Measurements from ENCODE around the gene EYS.
"Not testable (repeated sequence)": the region's sequence is repeated elsewhere in the genome, so short reads cannot be mapped to it uniquely, and the experiment has no call there.

The EYS gene

DNA sequence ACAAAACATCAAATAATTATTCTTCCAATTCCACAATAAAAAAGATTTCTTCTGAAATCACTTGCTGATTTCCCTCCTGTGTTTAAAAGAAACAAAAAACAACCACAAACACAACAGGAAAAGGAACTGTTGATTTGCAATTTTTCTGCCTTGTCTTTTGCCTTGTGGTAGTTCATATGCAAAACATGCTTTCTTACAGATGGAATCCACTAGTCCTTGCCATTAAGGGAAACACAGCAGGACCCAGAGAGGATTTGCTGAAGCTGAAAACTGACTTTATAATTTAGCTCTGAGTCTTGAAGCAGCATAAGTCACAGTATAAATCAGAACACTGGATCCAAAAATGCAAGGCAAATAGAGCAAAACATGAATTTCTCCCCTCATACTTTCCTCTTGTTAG lies 1742.7 kb downstream of the EYS start:
- DNase-seq (ENCODE audit: low read depth, low spot score): no peak
- H3K27ac ChIP-seq: no peak overlapping the region

DNA sequence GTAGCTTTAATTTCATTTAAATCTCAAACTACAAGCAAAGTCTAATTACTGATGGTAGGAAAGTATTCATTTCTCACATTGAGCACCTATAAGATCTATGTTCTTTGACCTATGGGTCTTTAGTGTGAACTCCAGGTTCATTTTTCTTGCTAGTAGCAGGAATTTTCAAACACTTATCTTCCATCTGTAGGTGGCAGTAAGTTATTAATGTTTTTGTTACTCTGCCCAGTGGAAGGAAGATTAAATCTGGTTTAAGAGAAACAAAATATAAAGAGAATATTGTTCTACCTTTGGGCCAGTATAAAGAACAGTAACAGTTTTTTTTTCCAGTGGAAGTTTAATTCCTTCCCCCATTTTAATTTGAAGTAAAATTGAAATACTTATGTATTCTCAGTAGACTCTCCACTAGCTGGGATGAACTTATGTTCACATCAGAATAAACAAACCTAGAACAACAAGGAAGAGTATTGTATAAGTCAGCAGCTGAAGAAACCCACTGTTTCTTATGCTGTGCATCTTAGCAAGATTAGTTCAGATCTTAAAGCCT lies 1743.2 kb downstream of the EYS start:
- no peak overlapping the region for H3K27ac ChIP-seq
- DNase-seq (ENCODE audit: low read depth, low spot score): no peak

DNA sequence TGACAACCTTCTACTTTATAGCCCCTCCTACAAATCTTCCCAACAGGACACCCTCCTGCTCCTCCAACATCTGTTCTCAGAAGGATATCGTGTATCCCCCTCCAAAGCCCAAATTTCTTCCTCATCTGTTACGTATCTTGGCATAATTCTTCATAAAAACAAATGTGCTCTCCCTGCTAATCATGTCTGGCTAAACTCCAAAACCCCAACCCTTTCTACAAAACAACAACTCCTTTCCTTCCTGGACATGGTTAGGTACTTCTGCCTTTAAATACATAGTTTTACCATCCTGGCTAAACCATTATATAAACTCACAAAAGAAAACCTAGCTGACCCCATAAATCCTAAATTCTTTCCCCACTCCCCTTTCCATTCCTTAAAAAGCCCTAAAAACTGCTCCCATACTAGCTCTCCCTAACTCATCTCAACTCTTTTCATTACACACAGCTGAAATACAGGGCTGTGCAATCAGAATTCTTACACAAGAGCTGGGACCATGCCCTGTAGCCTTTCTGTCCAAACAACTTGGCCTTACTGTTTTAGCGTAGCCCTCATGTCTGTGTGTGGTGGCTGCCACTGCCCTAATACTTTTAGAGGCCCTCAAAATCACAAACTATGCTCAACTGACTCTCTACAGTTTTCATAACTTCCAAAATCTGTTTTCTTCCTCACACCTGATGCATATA lies 1753.5 kb downstream of the EYS start:
- not testable (repeated sequence) for DNase-seq (ENCODE audit: low read depth, low spot score); H3K27ac ChIP-seq

DNA sequence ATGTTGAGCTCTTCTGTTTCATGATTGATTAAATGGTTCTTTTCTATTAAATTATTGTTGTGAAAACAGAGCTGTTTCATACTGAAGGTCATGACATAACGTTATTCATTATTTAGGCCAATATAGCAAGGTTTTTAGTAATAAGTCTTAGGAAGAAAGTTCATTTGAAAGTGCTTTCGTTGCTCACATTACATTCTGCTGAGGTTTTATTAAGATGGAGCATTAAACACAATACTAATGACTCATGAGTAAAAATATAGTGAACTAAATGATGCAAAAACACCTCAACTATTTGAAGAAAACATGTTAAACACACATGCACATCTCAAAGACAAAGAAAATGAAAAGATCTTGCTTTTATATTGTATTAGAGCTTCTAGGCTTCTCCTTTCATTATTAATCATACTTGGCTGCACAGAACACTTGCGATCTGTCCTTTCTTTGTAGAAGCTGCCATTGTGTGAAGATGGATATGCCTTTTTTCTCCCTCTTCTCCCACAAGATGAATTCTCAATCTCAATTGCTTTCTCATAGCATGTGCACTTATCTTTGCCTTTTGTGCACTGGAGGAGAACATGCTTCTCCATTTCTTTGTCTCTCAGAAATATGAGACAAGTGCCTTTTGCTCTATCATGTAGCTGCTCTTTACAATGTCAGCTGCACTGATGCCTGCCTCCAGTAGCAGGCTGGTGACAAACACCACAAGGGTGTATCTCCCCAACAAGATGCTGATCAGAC lies 1759.1 kb downstream of the EYS start:
- H3K27ac ChIP-seq: no peak overlapping the region
- no peak for DNase-seq (ENCODE audit: low read depth, low spot score)

DNA sequence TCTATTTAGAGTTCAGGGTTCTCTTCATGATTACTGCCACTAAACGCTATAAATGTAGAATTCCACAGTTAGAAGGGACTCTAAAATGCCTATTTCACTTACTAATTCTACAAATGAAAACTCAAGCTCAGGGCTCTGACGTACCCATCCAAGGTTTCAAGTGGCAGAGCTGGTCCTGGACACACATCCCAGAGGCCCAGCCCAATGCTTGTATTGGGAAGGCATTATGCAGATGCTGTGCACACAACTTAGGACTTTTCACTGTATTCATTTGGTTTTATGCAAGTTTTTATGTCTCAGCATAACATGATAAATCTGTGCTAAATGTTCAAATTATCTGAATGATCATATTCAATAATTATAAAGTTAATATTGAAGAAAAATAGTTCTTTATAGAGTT lies 1761.0 kb downstream of the EYS start:
- no peak for DNase-seq (ENCODE audit: low read depth, low spot score)
- H3K27ac ChIP-seq: no peak overlapping the region

DNA sequence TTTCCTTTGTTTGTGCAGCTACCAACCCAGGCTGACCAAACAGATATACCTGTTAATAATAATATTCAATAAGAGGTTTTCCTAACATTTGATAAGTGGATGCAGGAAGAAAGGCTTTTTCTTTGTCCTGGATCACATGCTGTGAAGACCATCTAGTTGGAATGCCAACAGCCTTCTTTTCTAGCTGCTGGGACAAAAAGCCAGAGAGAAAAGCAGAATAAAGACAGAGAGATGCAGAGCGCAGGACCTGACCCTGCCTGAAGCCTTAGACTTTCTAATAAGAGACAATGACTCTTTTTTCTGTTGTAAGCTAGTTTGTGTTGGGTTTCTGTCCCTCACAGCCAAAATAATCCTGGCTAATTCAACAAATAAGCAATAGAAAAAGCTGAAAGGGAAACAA lies 1763.2 kb downstream of the EYS start:
- no peak for DNase-seq (ENCODE audit: low read depth, low spot score)
- H3K27ac ChIP-seq: no peak overlapping the region

DNA sequence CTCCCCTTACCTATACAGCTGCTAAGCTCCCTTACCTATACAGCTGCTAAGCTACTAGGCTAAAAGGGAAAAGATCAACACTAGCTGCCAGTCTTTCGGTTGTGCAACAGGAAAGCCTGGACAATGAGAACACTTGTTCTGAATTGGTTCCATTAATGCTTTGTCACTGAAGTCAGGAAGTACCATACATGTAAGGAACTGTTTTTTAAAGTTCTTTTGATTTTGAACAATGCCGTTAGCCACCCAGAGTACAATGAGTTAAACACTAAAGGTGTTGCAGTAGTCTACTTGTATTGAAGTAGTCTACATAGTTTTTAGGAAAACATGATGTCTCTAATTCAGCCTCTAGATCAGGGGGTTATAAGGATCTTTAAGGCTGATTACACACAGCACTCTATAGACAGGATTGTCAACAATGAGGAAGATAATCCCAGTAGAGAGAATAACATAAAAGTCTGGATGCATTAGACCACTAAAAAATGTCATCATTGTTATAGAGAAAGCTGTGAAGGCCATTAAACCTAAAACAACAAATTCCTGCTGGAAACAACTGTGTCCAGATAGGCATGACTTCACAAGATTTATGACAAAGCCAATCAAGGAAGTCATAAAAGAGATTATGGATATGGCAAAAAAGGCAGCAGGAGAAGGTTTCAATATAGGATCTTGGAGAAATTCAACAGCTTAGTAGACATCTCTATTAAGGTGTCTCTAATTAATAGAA lies 1765.1 kb downstream of the EYS start:
- H3K27ac ChIP-seq: no peak overlapping the region
- peak; percentile 3 for DNase-seq (ENCODE audit: low read depth, low spot score)

DNA sequence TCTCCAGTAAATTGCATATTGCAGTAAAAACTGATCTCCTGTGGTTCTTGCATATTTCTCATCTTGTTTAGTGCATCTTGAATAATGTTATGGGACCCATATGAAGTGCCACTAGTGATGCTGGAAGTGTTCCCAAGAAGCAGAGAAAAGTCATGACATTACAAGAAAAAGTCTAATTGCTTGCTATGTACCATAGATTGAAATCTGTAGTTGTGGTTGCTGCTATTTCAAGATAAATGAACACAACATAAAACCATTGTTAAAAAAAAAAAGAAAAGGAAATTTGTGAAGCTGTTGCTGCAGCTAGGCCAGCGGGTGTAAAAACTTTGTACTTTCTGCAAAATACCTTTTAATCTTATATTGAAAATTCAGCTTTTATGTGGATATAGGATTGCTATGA lies 1767.0 kb downstream of the EYS start:
- no peak overlapping the region for H3K27ac ChIP-seq

DNA sequence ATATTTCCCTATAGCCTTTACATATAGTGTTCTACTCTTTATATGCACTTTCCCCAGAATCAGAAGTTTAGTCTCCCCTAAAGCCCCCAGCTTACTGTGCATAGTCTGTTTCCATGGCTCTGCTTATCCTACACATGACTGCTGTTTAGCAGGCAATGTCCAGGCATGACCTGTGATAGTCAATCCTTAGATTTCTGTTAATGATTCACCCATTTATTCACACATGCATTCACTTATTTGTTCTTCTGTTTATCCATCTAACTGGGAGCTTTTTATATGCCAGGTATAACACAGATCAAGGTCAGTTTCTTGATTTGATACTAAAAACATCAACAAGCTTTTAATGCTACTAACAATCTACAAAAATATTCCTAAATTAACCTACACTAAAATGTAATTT lies 1770.6 kb downstream of the EYS start:
- no peak for DNase-seq (ENCODE audit: low read depth, low spot score)
- no peak overlapping the region for H3K27ac ChIP-seq

More for the DNA sequence above, 1767.0 kb downstream of the EYS start:
- no peak for DNase-seq (ENCODE audit: low read depth, low spot score)

DNA sequence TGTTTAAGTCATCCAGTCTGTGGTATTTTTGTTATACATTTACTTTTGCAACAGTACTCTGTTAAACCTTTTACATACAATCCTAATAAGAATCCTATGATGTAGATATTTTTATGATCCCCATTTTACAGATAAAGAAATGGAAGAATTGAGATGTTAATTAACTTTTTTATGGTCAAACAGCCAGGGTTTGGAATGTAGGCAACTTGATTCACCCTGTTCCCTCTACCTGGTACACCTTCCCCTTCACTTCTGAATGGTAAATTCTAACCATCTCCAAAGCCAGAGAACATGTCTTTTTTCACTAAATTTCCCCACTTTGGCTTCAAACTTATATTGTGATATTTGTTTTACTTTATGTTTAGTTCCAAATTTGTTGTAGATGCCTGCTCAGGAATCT lies 1771.3 kb downstream of the EYS start:
- DNase-seq (ENCODE audit: low read depth, low spot score): no peak
- no peak overlapping the region for H3K27ac ChIP-seq

DNA sequence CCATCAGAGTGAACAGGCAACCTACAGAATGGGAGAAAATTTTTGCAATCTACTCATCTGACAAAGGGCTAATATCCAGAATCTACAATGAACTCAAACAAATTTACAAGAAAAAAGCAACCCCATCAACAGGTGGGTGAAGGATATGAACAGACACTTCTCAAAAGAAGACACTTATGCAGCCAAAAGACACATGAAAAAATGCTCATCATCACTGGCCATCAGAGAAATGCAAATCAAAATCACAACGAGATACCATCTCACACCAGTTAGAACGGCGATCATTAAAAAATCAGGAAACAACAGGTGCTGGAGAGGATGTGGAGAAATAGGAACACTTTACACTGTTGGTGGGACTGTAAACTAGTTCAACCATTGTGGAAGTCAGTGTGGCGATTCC lies 1773.1 kb downstream of the EYS start:
- not testable (repeated sequence) for DNase-seq (ENCODE audit: low read depth, low spot score); H3K27ac ChIP-seq

DNA sequence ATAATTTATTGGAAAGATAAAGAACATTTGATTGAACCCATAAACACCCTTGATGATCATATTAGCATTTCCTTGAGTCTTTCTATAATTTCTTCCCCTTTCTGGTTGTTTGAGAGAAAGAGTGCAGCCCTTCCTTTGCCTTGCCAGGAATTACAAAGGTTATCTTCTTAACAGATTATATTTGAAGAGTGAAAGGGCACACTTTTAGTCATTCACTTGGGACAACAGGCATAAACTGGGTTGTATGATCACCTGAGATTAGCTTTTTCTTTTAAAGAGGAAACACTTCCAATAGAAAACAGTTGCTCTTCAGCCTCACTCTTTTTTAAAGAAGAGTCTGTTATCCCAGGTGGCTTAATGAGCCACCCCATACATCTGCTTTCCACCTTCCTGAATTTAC lies 1776.2 kb downstream of the EYS start:
- DNase-seq (ENCODE audit: low read depth, low spot score): no peak
- H3K27ac ChIP-seq: no peak overlapping the region

DNA sequence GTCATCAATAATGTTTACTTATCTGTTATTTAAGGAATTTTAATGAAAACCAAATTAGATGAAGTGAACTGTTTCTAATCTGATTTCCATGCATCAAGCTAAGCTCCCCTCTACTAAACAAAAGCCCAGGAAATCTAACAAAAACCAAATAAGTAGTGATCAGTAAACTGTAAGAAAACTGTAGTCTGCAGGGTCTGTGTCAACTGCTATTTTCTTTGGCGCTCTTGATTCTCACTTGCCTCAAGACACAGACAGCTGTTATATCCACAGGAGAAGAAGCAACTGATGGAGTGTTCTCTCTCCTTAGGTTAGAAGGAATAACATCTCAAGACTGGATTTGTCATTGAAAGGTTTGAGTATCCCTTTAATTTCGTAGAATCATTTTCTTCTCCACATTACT lies 1777.9 kb downstream of the EYS start:
- H3K27ac ChIP-seq: no peak overlapping the region
- DNase-seq (ENCODE audit: low read depth, low spot score): no peak

DNA sequence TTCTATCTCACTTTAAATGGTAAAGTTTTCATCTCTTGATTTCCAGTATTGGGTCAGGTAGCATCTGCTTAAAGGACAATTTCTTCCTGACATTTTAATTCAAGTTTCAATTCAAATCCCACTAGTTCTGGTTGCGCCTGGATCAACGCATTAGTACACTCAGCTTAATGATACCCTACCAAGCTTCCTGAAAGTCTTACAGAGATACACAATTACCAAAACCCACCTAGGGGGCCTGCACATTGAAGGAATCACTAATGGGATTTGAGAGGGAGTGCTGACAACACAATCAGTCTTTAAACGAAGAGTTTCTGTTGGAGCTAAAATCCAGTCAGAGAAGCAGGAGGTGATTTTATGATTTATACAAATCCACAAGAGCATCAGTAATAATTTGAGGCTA lies 1778.4 kb downstream of the EYS start:
- DNase-seq (ENCODE audit: low read depth, low spot score): no peak
- H3K27ac ChIP-seq: no peak overlapping the region

DNA sequence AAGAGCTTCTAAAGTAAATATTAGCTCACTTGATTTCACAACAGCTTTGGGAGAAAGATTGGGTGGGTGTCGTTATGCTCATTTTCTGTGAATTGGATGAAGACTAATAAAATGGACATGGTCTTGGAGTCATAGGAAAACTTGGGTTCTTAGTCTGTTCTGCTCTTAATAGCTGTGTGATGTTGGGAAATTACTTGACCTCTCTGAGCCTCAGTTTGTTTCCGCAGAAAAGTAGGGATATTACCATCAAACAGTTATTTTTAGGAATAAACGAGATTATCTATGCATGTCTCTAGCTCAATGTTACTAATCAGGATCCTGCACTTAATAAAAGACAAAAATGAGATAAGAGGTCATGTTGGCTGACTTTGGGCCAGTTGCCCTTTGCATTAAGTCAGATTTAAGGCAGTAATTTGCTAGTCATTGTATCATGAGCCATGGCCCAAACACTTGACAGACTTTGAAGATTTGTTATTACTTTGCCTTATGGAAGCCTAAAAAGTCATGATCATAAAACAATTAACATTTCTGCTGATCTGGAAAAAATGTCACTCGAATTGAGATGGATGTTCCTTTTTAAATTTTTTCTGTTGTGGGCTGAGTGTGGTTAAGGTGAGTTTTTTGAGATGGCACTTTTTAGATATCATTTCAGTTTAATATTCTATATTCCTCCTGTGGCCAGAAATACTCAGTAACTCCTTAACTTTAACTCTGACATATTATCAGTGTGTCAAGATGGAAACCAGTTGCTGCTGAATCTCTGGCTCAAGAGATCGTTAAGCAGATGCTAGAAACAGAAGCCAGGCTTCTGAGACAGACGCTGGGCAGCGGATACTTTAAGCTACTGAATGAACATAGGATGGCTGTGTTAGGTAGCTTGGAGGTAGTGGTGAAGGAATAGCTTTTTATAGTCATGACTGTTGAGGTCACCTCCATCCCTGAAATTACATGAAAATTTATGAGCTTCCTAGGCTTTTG lies 1779.8 kb downstream of the EYS start:
- no peak for DNase-seq (ENCODE audit: low read depth, low spot score)
- H3K27ac ChIP-seq: no peak overlapping the region

DNA sequence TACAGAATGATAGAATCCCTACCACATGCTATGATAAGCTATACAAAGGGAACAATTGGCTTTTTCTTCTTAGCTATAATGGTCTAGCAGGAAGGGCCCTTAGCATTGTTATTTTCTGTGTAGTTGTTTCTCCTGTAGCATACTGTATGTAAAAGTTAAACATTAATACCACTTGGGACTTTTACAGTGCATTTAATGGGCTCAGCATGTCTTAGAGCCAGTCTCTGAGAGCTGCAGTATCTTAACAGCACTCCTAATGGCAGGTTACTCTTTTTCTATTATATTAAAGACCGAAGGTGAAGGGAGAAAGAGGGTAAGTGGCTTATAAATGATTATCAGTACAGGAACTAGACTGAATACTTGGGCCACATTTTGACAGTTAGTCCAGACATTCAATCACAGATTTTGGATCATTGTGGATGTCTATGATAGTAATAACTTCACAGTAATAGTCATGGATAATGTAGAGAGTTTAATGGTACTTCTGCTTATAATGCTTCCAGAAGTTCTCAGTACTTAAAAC lies 1780.7 kb downstream of the EYS start:
- no peak overlapping the region for H3K27ac ChIP-seq
- DNase-seq (ENCODE audit: low read depth, low spot score): no peak

DNA sequence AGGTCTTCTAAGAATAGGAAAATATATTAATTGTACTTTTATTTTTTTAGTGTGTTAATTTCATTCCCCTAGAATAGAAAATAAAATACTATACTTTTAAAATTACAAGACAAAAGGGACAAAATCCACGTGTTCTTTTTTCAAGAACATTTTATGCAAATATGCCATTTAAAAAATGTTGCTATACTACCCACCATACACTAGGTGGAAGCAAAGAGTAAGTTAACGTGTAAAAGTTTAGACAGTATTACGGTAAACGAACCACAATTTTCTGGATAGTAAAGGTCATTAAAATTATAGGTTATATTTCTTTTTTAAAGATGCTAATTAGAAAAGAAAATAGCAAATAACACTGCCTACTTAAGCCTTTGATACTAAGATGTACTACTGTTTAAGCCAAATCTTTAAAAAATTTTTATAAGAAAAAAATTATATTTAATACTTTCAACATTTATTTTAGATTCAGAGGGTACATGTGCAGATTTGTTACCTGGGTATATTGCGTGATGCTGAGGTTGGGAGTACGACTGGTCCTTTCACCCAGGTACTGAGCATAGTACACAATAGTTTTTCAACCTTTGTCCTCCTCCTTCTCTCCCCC lies 1783.8 kb downstream of the EYS start:
- no peak overlapping the region for H3K27ac ChIP-seq
- DNase-seq (ENCODE audit: low read depth, low spot score): no peak

DNA sequence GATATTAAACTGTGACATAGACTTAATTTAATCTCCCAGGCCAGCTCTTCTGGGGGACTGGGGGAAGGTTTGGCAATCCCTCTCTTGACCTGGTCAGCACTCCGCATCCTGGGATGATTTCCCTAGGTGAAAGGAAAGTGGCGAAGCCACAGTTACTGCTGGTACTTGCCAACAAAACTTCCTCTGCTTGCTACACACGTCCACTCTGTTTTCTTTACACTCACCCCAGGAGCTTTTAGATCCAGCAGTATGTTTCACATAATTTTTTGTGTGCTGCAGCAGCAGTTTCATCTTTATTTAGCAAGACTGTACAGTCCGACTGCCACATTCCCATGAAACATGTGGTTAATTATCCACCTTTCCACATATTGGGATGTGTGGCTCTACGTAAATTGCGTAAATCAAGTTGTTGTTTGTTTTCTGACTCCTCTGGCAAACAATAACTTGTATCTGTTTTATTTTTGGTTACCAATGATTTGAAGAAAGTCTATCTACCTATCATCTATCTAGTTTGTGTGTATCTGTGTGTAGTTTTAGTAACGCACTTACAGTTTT lies 1787.4 kb downstream of the EYS start:
- no peak overlapping the region for H3K27ac ChIP-seq
- no peak for DNase-seq (ENCODE audit: low read depth, low spot score)

DNA sequence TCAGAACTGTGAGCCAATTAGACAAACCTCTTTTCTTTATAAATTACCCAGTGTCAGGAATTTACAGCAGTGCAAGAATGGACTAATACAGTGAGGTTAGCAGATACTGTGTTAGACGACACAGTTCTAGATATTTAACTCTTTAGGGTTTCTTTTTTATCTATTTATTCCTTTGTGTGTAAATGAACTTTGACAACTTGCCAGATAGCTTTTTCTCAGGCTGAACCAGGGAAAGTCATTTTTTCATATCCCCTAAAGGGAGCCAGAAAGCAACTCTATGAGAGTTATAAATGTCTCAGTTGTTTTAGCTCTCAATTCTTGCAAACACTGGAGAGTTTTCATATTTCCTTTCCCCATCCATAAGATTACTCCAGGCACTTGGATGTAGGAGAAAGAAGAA lies 1794.1 kb downstream of the EYS start:
- no peak overlapping the region for H3K27ac ChIP-seq
- no peak for DNase-seq (ENCODE audit: low read depth, low spot score)

All from epithelial cell of prostate (primary cell).